KOPT-K1 (cell line): ENCODE measurements around the gene ING3.

Source experiments
- H3K27ac ChIP-seq: fragments of 200-600 bp; sonication (generic); 2 replicates; pipeline ENCODE4 v1.5.1; 2016; ENCODE audit warnings: antibody characterized with exemption, mild to moderate bottlenecking, low read depth, low read length; ENCODE audit not compliant: poor library complexity, severe bottlenecking
- H3K36me3 ChIP-seq: fragments of 200-600 bp; sonication (generic); 2 replicates; pipeline ENCODE4 v1.5.1; 2017; ENCODE audit warnings: antibody characterized with exemption, mild to moderate bottlenecking, low read length, moderate library complexity; ENCODE audit not compliant: insufficient read depth
- H3K9me3 ChIP-seq: fragments of 200-600 bp; sonication (generic); 2 replicates; pipeline ENCODE4 v1.5.1; 2017; ENCODE audit warnings: antibody characterized with exemption, low read length, mild to moderate bottlenecking; ENCODE audit not compliant: insufficient read depth, poor library complexity, severe bottlenecking

Gene ING3, protein sequence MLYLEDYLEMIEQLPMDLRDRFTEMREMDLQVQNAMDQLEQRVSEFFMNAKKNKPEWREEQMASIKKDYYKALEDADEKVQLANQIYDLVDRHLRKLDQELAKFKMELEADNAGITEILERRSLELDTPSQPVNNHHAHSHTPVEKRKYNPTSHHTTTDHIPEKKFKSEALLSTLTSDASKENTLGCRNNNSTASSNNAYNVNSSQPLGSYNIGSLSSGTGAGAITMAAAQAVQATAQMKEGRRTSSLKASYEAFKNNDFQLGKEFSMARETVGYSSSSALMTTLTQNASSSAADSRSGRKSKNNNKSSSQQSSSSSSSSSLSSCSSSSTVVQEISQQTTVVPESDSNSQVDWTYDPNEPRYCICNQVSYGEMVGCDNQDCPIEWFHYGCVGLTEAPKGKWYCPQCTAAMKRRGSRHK

GRCh38 chr7:120950539-120951308, at the start of gene ING3:
TSS of gene ING3 (plus strand) at chr7:120950777. CDS start at chr7:120950897, 120 bp downstream.
- no peaks in the 10 kb centered on the region for H3K9me3 ChIP-seq
- peaks cover 27% of the 10 kb centered on the region for H3K36me3 ChIP-seq
- peak within 1 kb of the TSS; percentile 95 for H3K27ac ChIP-seq

DNA sequence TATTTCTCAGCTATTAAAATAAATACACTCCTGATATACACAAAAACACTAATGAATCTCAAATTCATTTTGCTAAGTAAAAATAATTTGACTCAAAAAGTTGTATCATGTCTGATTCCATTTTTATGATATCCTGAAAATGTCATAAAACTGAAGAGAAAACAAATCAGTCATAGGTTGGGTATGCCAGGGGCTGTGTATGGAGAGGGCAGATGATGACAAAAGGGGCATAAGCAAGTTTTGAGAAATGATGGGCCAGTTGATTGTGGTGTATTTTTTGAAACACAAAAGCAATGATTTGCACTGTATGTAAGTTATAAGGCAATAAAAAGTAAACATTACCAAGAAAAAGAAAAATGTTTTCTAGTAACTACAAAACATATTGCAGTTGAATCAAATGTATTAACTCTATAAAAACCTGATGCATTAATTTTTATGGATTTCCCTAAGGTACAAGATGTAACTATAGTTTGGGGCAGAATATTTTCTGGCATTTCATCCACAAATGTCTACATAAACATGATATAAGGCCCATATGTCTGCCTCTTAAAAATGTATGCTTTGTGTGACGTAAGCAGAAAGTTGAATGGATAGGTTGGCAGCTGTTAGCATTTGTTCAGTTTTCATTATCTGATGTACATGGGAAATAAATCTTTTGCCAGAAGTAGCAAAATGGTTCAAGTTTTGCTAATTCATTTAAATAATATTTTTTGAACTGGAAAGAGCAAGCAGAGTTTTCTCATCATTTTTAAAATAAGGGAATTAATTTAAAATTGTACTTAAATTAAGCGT, 35.1 kb upstream of the ING3 start:
- Histone ChIP-seq H3K27ac (no peak overlapping the region), H3K9me3 (no peaks in the 10 kb centered on the region), H3K36me3 (no peaks in the 10 kb centered on the region)

GRCh38 chr7:120916121-120916520, 34.5 kb upstream of the ING3 start:
- Histone ChIP-seq H3K27ac (no peak overlapping the region), H3K36me3 (no peaks in the 10 kb centered on the region), H3K9me3 (no peaks in the 10 kb centered on the region)

- Histone ChIP-seq H3K36me3 (no peaks in the 10 kb centered on the region), H3K27ac (no peak overlapping the region), H3K9me3 (no peaks in the 10 kb centered on the region)
Measured at GRCh38 chr7:120916538-120916937, 34.0 kb upstream of the ING3 start.

GRCh38 chr7:120919466-120919865, 31.1 kb upstream of the ING3 start:
- no peaks in the 10 kb centered on the region for H3K9me3 ChIP-seq
- H3K36me3 ChIP-seq: no peaks in the 10 kb centered on the region
- H3K27ac ChIP-seq: no peak overlapping the region

GRCh38 chr7:120920034-120920433, 30.5 kb upstream of the ING3 start:
- no peaks in the 10 kb centered on the region for H3K36me3 ChIP-seq
- H3K9me3 ChIP-seq: no peaks in the 10 kb centered on the region
- H3K27ac ChIP-seq: no peak overlapping the region

- Histone ChIP-seq H3K36me3 (no peaks in the 10 kb centered on the region), H3K9me3 (no peaks in the 10 kb centered on the region), H3K27ac (no peak overlapping the region)
Measured at GRCh38 chr7:120920591-120921274, 29.8 kb upstream of the ING3 start.

DNA sequence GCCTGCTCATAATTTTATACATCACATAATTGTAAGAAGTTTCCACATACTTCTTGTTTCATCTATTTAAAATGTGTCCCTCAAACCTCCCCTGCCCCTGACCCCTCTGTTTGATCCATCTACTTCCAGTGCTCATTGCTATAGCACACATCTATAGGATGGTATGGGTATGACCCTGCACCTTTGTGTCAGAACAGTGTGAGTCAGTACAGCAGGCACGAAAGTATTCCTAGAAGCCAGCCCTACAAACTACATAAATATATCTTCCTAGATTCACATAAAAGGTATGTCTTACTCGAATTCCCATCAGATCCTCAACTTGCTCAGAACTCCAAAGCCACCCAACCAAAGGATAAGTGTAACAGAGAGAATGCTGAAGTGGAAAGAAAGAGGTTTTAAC, 25.7 kb upstream of the ING3 start:
- H3K36me3 ChIP-seq: no peaks in the 10 kb centered on the region
- no peak overlapping the region for H3K27ac ChIP-seq
- no peaks in the 10 kb centered on the region for H3K9me3 ChIP-seq

GRCh38 chr7:120925392-120925791, 25.2 kb upstream of the ING3 start:
- H3K9me3 ChIP-seq: no peaks in the 10 kb centered on the region
- H3K27ac ChIP-seq: no peak overlapping the region
- H3K36me3 ChIP-seq: no peaks in the 10 kb centered on the region

- Histone ChIP-seq H3K9me3 (no peaks in the 10 kb centered on the region), H3K27ac (no peak overlapping the region), H3K36me3 (no peaks in the 10 kb centered on the region)
Measured at GRCh38 chr7:120926943-120927346, 23.6 kb upstream of the ING3 start.

DNA sequence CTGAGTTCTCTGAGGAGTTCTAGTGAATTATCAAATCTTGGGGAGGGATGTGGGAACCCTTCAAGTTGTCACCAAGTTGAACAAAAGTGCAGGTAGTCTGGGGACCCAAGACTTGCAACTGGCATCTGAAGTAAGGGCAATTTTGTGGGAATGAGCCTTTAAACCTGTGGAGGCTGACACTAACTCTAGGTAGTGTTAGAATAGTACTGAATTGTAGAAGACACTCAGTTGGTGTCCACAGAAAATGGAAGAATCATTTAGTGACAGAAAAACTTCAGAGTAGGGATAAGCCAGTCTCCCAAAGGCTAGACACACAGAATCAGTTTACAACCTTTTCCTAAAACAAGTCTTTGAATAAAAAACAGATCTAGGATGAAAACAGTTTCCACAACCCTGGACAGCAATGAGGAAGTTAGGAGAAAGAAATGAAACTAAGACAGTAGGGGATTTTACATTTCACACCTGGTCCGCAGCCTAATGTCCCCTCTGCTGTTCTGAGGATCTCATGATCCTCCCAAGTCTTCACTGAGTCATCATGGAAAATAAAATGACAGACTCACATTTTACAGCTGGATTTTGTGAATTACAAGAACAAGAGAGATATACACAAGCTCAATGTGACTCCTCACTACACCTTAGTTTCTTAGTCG, 23.0 kb upstream of the ING3 start:
- H3K9me3 ChIP-seq: no peaks in the 10 kb centered on the region
- H3K36me3 ChIP-seq: no peaks in the 10 kb centered on the region
- H3K27ac ChIP-seq: no peak overlapping the region

DNA sequence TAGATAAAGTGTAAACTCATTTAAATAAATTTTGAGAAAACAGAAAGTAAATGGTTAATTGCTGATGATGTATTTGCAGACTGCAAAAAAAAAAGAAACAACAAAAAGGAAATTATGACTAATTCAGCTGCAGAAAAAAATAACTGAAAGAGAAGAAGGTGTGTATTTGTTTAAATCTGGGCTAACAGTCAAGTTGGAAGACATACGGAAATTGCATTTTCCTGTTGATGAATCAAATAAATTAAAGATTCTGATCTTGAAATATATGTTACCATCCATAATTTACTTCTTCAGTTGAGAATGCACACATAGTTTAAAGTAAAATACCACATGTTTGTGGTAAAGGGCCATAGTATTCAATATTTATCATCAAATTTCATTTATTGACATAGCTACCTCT, 19.3 kb upstream of the ING3 start:
- no peaks in the 10 kb centered on the region for H3K9me3 ChIP-seq
- H3K27ac ChIP-seq: no peak overlapping the region
- no peaks in the 10 kb centered on the region for H3K36me3 ChIP-seq

GRCh38 chr7:120933475-120933874, 17.1 kb upstream of the ING3 start:
- no peaks in the 10 kb centered on the region for H3K36me3 ChIP-seq
- no peaks in the 10 kb centered on the region for H3K9me3 ChIP-seq
- H3K27ac ChIP-seq: no peak overlapping the region

DNA sequence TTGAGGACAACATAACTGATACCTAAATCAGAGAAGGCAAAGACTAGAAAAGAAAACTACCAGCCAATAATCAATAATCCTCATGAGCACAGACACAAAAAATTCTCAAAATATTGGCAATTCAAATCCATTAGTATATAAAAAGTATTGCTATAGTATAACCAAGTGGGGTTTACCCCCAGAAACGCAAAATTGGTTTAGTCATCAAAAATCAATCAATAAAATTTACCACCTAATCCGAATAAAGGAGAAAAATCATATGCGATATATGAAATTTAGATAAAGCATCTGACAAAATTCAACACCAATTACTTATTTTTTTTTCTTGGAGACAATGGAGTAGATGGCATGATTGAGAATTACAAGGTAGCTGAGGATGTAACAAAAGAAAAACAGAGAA, 11.2 kb upstream of the ING3 start:
- H3K27ac ChIP-seq: no peak overlapping the region
- H3K9me3 ChIP-seq: no peaks in the 10 kb centered on the region
- no peaks in the 10 kb centered on the region for H3K36me3 ChIP-seq
